CD4-positive, alpha-beta T cell treated with Interleukin-17A for 4 hours (primary cell): ENCODE data around the gene BPTF.
"Not testable (repeated sequence)": the region's sequence is repeated elsewhere in the genome, so short reads cannot be mapped to it uniquely, and the experiment has no call there.

ENCODE experiments used
- DNase-seq: peaks from one replicate; pipeline ENCODE4 v3.0.0-alpha.2; 2020; ENCODE audit warnings: mixed read lengths

Gene BPTF

GRCh38 chr17:67884741-67885140 is 59.4 kb downstream of the BPTF start:
- no peak for DNase-seq

- DNase-seq = no peak
These were observed 66.3 kb downstream of the BPTF start for GRCh38 chr17:67891481-67892119.

GRCh38 chr17:67902511-67903231 is 77.4 kb downstream of the BPTF start:
- DNase-seq = no peak

- not testable (repeated sequence) for DNase-seq
These were observed 80.0 kb downstream of the BPTF start for GRCh38 chr17:67905298-67905697.

GRCh38 chr17:67910117-67910803 is 85.0 kb downstream of the BPTF start:
- not testable (repeated sequence) for DNase-seq

- DNase-seq = no peak
These were observed 85.9 kb downstream of the BPTF start for GRCh38 chr17:67911059-67911782.

GRCh38 chr17:67912088-67912487 is 86.8 kb downstream of the BPTF start:
- DNase-seq = no peak

GRCh38 chr17:67912656-67913055 is 87.4 kb downstream of the BPTF start:
- no peak for DNase-seq

- DNase-seq = no peak
These were observed 94.9 kb downstream of the BPTF start for GRCh38 chr17:67920212-67920611.

- DNase-seq = no peak
These were observed 97.2 kb downstream of the BPTF start for GRCh38 chr17:67922503-67922902.

- DNase-seq = not testable (repeated sequence)
These were observed 103.5 kb downstream of the BPTF start for GRCh38 chr17:67928842-67929241.

GRCh38 chr17:67931227-67931626 is 105.9 kb downstream of the BPTF start:
- no peak for DNase-seq

- no peak for DNase-seq
These were observed 117.5 kb downstream of the BPTF start for GRCh38 chr17:67942810-67943209.

- DNase-seq = no peak
These were observed 118.7 kb downstream of the BPTF start for GRCh38 chr17:67944035-67944434.

GRCh38 chr17:67946513-67946912 is 121.2 kb downstream of the BPTF start:
- DNase-seq = no peak

GRCh38 chr17:67947325-67947813 is 122.1 kb downstream of the BPTF start:
- DNase-seq = no peak

GRCh38 chr17:67950945-67951344 is 125.6 kb downstream of the BPTF start:
- no peak for DNase-seq

GRCh38 chr17:67959510-67959909 is 134.2 kb downstream of the BPTF start:
- no peak for DNase-seq

GRCh38 chr17:67960276-67960675 is 135.0 kb downstream of the BPTF start:
- not testable (repeated sequence) for DNase-seq

GRCh38 chr17:67962156-67962555 is 136.9 kb downstream of the BPTF start:
- DNase-seq = not testable (repeated sequence)

- peak; percentile 85 for DNase-seq
These were observed 137.9 kb downstream of the BPTF start for GRCh38 chr17:67963145-67963572.

GRCh38 chr17:67970783-67971182 is 145.5 kb downstream of the BPTF start:
- no peak for DNase-seq

GRCh38 chr17:67974185-67974584 is 148.9 kb downstream of the BPTF start:
- DNase-seq = no peak
